ENCODE measurements around the gene ACTRT1. TPM values are rescaled to one million over a fixed set of nuclear protein-coding genes. Genes with fewer than 3 reads are reported as not detected.

Gene ACTRT1
- total RNA-seq (not detected in 2 replicates), polyA plus RNA-seq (not detected in 2 replicates), polyA minus RNA-seq (ENCODE audit: low replicate concordance) (not detected in 2 replicates)
- polyA plus RNA-seq (2012), result not detected in 2 replicates

GRCh38 chrX:128052303-128052702, at the start of gene ACTRT1:
Gene ACTRT1, minus strand, starts transcription at chrX:128052403. Its CDS starts 197 bp downstream, at chrX:128052206.
- no peak within 1 kb of the TSS for H3K9ac ChIP-seq (ENCODE audit: insufficient read depth, low read length)
- H3K79me2 ChIP-seq (ENCODE audit: control insufficient read depth, insufficient read depth, low read length), result no peaks in the 10 kb centered on the region
- no peak for DNase-seq (ENCODE audit: low read depth in 2 of 2)
- no peaks in the 10 kb centered on the region for H3K36me3 ChIP-seq (ENCODE audit: control insufficient read depth, insufficient read depth, low read length)
- H3K4me3 ChIP-seq (replicated peaks in 1 of 4; ENCODE audit: control extremely low read depth in 1 of 4, insufficient read depth in 1 of 4, low read depth in 3 of 4, low read length in 4 of 4), result no peak within 1 kb of the TSS
- H3K27ac ChIP-seq (ENCODE audit: insufficient read depth, low read length), result no peak within 1 kb of the TSS
- TF ChIP-seq CTCF (conservative IDR thresholded peaks at IDR 0.05 in 1 of 2, IDR thresholded peaks at IDR 0.05 in 1 of 2; ENCODE audit: low read depth in 1 of 2, low read length in 2 of 2), result no peak
- no peak for TF ChIP-seq EZH2 (IDR thresholded peaks at IDR 0.05; ENCODE audit: low read length, missing control alignments)
- H3K9me3 ChIP-seq (ENCODE audit: control insufficient read depth, insufficient read depth, low read depth, low read length), result no peaks in the 10 kb centered on the region
- H4K20me1 ChIP-seq (ENCODE audit: control insufficient read depth, extremely low read depth, insufficient read depth, low read length), result no peaks in the 10 kb centered on the region
- no peaks in the 10 kb centered on the region for H3K27me3 ChIP-seq (ENCODE audit: control insufficient read depth, insufficient read depth, low read length)
- no peaks in the 10 kb centered on the region for H3K4me1 ChIP-seq (ENCODE audit: control insufficient read depth, extremely low read depth, insufficient read depth, low read length)
- H2AFZ ChIP-seq (ENCODE audit: low read length), result no peak within 1 kb of the TSS
- no peak within 1 kb of the TSS for H3K4me2 ChIP-seq (ENCODE audit: extremely low read depth, insufficient read depth, low read length)

- no peak for TF ChIP-seq CTCF (conservative IDR thresholded peaks at IDR 0.05 in 1 of 2, IDR thresholded peaks at IDR 0.05 in 1 of 2; ENCODE audit: low read depth in 1 of 2, low read length in 2 of 2)
- no peak for TF ChIP-seq EZH2 (IDR thresholded peaks at IDR 0.05; ENCODE audit: low read length, missing control alignments)
- H3K27ac ChIP-seq (ENCODE audit: insufficient read depth, low read length), result no peak overlapping the region
- no peaks in the 10 kb centered on the region for H3K79me2 ChIP-seq (ENCODE audit: control insufficient read depth, insufficient read depth, low read length)
- H3K4me3 ChIP-seq (replicated peaks in 1 of 4; ENCODE audit: control extremely low read depth in 1 of 4, insufficient read depth in 1 of 4, low read depth in 3 of 4, low read length in 4 of 4), result no peak overlapping the region
- no peak overlapping the region for H3K4me2 ChIP-seq (ENCODE audit: extremely low read depth, insufficient read depth, low read length)
- H3K4me1 ChIP-seq (ENCODE audit: control insufficient read depth, extremely low read depth, insufficient read depth, low read length), result no peaks in the 10 kb centered on the region
- no peak overlapping the region for H2AFZ ChIP-seq (ENCODE audit: low read length)
- no peak for DNase-seq (ENCODE audit: low read depth in 2 of 2)
- H4K20me1 ChIP-seq (ENCODE audit: control insufficient read depth, extremely low read depth, insufficient read depth, low read length), result no peaks in the 10 kb centered on the region
- H3K27me3 ChIP-seq (ENCODE audit: control insufficient read depth, insufficient read depth, low read length), result no peaks in the 10 kb centered on the region
- no peaks in the 10 kb centered on the region for H3K9me3 ChIP-seq (ENCODE audit: control insufficient read depth, insufficient read depth, low read depth, low read length)
- H3K36me3 ChIP-seq (ENCODE audit: control insufficient read depth, insufficient read depth, low read length), result no peaks in the 10 kb centered on the region
- H3K9ac ChIP-seq (ENCODE audit: insufficient read depth, low read length), result no peak overlapping the region
Measured at GRCh38 chrX:128078545-128078944, 26.3 kb upstream of the ACTRT1 start.

GRCh38 chrX:128057421-128057820, 5.2 kb upstream of the ACTRT1 start:
- no peak for DNase-seq (ENCODE audit: low read depth in 2 of 2)
- Histone ChIP-seq H3K27ac (ENCODE audit: insufficient read depth, low read length) (no peak overlapping the region), H3K9me3 (ENCODE audit: control insufficient read depth, insufficient read depth, low read depth, low read length) (no peaks in the 10 kb centered on the region), H2AFZ (ENCODE audit: low read length) (no peak overlapping the region), H3K4me1 (ENCODE audit: control insufficient read depth, extremely low read depth, insufficient read depth, low read length) (no peaks in the 10 kb centered on the region), H3K9ac (ENCODE audit: insufficient read depth, low read length) (no peak overlapping the region), H3K36me3 (ENCODE audit: control insufficient read depth, insufficient read depth, low read length) (no peaks in the 10 kb centered on the region), H3K79me2 (ENCODE audit: control insufficient read depth, insufficient read depth, low read length) (no peaks in the 10 kb centered on the region), H3K4me2 (ENCODE audit: extremely low read depth, insufficient read depth, low read length) (no peak overlapping the region), H3K27me3 (ENCODE audit: control insufficient read depth, insufficient read depth, low read length) (no peaks in the 10 kb centered on the region), H4K20me1 (ENCODE audit: control insufficient read depth, extremely low read depth, insufficient read depth, low read length) (no peaks in the 10 kb centered on the region), H3K4me3 (replicated peaks in 1 of 4; ENCODE audit: control extremely low read depth in 1 of 4, insufficient read depth in 1 of 4, low read depth in 3 of 4, low read length in 4 of 4) (no peak overlapping the region)
- TF ChIP-seq CTCF (conservative IDR thresholded peaks at IDR 0.05 in 1 of 2, IDR thresholded peaks at IDR 0.05 in 1 of 2; ENCODE audit: low read depth in 1 of 2, low read length in 2 of 2) (no peak), EZH2 (IDR thresholded peaks at IDR 0.05; ENCODE audit: low read length, missing control alignments) (no peak)
